Testis (tissue), 3 donors: ENCODE measurements around the gene HOXD12. TPM values are rescaled to one million over a fixed set of nuclear protein-coding genes. Genes with fewer than 3 reads are reported as not detected.

Experiments
- DNase-seq: peaks from one replicate; pipeline ENCODE4 v3.0.0-alpha.2; 2019
- H3K27ac ChIP-seq, 2 donors: fragments of 200-600 bp; sonication (generic); one replicate each; pipeline ENCODE4 v1.5.1; 2019
- H3K27me3 ChIP-seq: fragments of 200-600 bp; sonication (generic); one replicate; pipeline ENCODE4 v1.5.1; 2019
- H3K36me3 ChIP-seq: fragments of 200-600 bp; sonication (generic); one replicate; pipeline ENCODE4 v1.5.1; 2017; ENCODE audit warnings: low read depth; ENCODE audit errors: missing control alignments
- H3K4me1 ChIP-seq: fragments of 200-600 bp; sonication (generic); one replicate; pipeline ENCODE4 v1.5.1; 2019
- H3K4me3 ChIP-seq, 2 donors: fragments of 200-600 bp; sonication (generic); one replicate each; pipeline ENCODE4 v1.5.1; 2017 to 2019
- H3K9me3 ChIP-seq: fragments of 200-600 bp; sonication (generic); one replicate; pipeline ENCODE4 v1.5.1; 2017
- POLR2A ChIP-seq: fragments of 450-650 bp; IDR thresholded peaks from one replicate; pipeline ENCODE4 v1.6.1; 2017; ENCODE audit warnings: antibody characterized with exemption, mild to moderate bottlenecking, moderate library complexity
- WGBS, 2 donors: methylation state at CpG; one replicate each; pipeline ENCODE4 v1.1.5; 2018; 5-methylcytosine and 5-hydroxymethylcytosine counted together
- intact Hi-C: fragments of 100-400 bp; cut with DNase I; formaldehyde crosslinking; loops from one replicate; pipeline ENCODE4 v1.15.1; 2023; ENCODE audit warnings: low total_unique reads
- polyA plus RNA-seq: library from polyadenylated mRNA; stranded (reverse); fragments of 350-450 nt; fragmentation: Illumina TruSeq; extraction: RNeasy Lipid Tissue Mini Kit (QIAGEN cat#74804); gene quantifications from one replicate; pipeline ENCODE4 v1.2.3, GENCODE V29; 2014; ENCODE audit warnings: low read depth, low replicate concordance; ENCODE audit not compliant: insufficient read depth
- total RNA-seq, 2 donors: library from RNA; depleted of rRNA; stranded (reverse); fragments of >200 nt; gene quantifications; one replicate each; pipeline ENCODE4 v1.2.3, GENCODE V29; 2016
- TF ChIP-seq, protein P1 (sequence below), 3 experiments: fragments of 450-650 bp in 2 of 3; fragments of 200-600 bp in 1 of 3; sonication (generic) in 1 of 3; IDR thresholded peaks; one replicate each; pipeline ENCODE4 v1.5.1; 2016 to 2019; ENCODE audit warnings: antibody characterized with exemption in 3 of 3, mild to moderate bottlenecking in 2 of 3, moderate library complexity in 1 of 3

The HOXD12 gene
- total and polyA plus RNA-seq, 3 donors from 2014 or later: not detected

DNA sequence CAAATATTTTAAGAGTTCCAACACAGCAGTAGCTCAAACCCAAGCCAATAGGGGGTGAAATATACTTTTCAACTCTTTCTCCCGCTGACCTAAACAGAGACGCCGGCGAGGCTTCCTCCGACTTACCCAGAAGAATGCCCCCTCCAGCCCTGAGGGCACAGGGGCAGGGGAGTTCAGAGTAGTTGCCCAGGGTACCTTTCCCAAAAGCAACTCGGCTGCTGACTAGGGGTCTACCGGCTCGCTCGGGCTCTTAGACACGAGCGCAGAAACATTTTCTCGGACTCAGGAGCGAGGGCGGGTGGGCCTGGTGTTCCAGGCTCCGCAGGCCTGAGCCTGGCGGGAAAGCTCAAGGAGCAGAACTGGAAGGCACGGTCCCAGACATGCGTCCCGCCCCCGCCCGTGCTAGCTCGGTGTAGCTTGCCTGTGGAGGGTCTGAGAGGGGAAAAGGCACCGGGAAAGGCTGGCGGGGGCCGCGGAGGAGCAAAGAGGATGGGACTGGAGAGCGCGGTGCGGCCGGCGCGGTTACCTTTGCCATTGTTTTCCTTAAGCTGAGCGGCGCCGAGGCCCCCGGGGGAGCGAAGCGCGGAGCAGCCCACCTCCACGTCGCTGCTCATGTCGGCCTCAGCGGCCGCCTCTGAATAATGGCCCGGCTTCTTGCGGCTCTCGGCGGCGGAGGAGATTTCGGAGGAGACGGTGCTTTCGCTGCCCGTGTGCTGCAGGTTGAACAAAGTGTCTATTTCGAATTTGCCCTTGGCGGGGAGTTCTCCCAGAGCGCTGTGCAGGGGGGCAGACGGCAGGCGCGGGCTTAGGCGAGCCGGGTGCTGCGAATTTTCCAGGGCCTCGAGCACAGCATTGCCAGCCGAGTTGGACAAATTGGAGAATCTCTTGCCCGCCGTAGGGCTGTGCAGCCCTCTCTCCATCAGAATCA is 16.5 kb upstream of the HOXD12 start:
- DNase-seq: no peak
- Histone ChIP-seq H3K4me3 (peak overlapping the region in 1 of 2 donors; percentile 44), H3K27ac (no peak overlapping the region), H3K36me3 (no peaks in the 10 kb centered on the region), H3K27me3 (no peaks in the 10 kb centered on the region), H3K4me1 (peaks cover 6% of the 10 kb centered on the region), H3K9me3 (no peaks in the 10 kb centered on the region)
- TF ChIP-seq POLR2A: no peak
- TF ChIP-seq, protein P1, sequence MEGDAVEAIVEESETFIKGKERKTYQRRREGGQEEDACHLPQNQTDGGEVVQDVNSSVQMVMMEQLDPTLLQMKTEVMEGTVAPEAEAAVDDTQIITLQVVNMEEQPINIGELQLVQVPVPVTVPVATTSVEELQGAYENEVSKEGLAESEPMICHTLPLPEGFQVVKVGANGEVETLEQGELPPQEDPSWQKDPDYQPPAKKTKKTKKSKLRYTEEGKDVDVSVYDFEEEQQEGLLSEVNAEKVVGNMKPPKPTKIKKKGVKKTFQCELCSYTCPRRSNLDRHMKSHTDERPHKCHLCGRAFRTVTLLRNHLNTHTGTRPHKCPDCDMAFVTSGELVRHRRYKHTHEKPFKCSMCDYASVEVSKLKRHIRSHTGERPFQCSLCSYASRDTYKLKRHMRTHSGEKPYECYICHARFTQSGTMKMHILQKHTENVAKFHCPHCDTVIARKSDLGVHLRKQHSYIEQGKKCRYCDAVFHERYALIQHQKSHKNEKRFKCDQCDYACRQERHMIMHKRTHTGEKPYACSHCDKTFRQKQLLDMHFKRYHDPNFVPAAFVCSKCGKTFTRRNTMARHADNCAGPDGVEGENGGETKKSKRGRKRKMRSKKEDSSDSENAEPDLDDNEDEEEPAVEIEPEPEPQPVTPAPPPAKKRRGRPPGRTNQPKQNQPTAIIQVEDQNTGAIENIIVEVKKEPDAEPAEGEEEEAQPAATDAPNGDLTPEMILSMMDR (IDR thresholded peaks at IDR 0.05): no peak
- intact Hi-C loops: loop anchor here (10.0 kb wide), 1 partner anchor 398 kb away; no protein-coding TSS in a partner anchor
- WGBS, 2 donors: 8 to 10% methylated on average over 34 to 66 of the region's 66 CpGs

DNA sequence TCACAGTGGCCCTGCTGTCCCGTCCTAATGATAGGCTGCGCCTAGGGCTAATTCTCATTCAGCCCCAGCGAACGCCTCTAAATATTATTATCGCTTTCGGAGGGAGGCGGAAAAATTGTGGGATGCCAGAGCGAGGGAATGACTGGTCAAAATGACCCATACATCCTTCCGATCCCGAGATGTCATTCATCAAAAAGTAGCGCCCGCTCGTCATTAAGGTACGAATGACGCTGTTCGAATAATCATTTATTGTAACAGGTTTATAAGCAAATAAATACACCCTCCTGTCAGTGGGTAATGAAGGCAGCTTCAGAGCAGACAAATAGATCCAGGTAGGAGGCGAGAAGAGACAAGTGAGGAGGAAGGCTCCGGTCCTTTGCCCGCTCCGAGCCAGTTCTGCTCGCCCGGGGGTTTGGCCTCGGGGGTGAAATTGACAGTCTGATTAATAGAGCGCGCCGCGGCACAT is 15.8 kb upstream of the HOXD12 start, which contains the start of gene EVX2:
EVX2 (minus strand) TSS at position 167 of the 466 bp plus-strand sequence. CDS start 186 bp downstream, outside the sequence.
- H3K4me1 ChIP-seq: peaks cover 11% of the 10 kb centered on the region
- no peaks in the 10 kb centered on the region for H3K27me3 ChIP-seq
- no peaks in the 10 kb centered on the region for H3K9me3 ChIP-seq
- H3K27ac ChIP-seq: no peak within 1 kb of the TSS
- H3K36me3 ChIP-seq: no peaks in the 10 kb centered on the region
- DNase-seq: no peak
- intact Hi-C loops: loop anchor here (10.0 kb wide), 1 partner anchor 399 kb away; no protein-coding TSS in a partner anchor
- TF ChIP-seq POLR2A: no peak
- TF ChIP-seq, protein P1 (IDR thresholded peaks at IDR 0.05): no peak
- H3K4me3 ChIP-seq: peak within 1 kb of the TSS in 1 of 2 donors; percentile 44
- WGBS, 2 donors: 14 to 16% methylated on average over 27 of the region's 27 CpGs

DNA sequence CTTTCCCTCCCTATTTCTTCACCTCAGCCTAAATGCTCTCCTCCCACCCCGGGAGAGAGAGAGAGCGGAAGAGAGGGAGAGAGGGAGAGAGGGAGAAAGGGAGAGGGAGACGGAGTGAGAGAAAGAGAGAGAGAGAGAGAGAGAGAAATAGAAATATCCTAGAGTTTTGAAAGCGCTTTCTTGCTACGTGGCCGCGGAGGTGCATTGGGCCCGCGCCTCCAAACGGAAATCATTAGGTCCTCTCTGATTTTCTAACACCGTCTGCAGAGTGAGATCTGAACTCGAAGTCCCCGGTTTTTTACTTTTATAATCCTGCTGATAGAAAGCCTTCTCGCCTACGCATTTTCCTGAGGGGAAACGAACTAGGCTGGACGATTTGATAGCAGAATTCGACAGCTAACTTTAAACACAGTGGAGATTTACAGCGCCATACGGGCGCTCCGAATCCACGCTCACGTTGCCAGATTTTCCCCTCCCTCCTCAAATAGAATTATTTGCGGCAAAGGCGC is 14.9 kb upstream of the HOXD12 start:
- no peaks in the 10 kb centered on the region for H3K36me3 ChIP-seq
- H3K4me1 ChIP-seq: peaks cover 11% of the 10 kb centered on the region
- TF ChIP-seq POLR2A: no peak
- TF ChIP-seq, protein P1 (IDR thresholded peaks at IDR 0.05): no peak
- H3K27me3 ChIP-seq: no peaks in the 10 kb centered on the region
- intact Hi-C loops: loop anchor here (10.0 kb wide), 1 partner anchor 400 kb away; no protein-coding TSS in a partner anchor
- no peak overlapping the region for H3K27ac ChIP-seq
- WGBS, 2 donors: 10 to 13% methylated on average over 26 of the region's 26 CpGs
- no peaks in the 10 kb centered on the region for H3K9me3 ChIP-seq
- DNase-seq: no peak
- H3K4me3 ChIP-seq: no peak overlapping the region

DNA sequence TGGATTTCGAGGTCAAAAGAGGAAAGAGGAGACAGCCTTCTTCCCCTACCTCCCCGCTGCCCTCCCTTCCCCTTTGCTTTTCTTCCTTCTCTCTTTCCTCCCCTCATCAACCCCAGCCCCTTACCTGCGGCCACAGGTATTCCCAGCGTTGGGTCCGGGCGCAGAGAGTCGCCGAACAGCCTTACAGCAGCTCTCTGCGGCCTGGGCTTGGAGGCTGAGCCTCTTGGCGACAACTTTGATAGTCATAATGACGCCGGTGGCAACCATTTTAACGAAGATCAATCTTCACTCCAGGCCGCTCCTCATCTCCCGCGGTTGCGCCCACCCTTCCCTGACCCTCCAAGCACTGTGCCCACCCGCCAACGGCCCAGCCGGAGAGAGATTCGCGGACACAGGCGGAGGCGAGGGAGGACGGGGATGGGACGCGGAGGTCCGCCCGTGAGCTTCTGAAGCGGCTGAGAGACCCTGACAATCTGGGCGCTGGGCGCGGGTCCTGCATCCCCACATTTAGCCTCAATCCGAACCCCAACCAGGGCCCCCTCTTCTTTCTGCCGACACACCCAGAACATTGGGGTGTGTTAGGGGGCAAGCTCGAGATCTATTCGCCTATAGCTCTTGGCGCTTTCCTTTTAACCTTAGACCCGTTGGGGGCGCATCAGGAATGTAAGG is 14.3 kb upstream of the HOXD12 start:
- Histone ChIP-seq H3K9me3 (no peaks in the 10 kb centered on the region), H3K27ac (no peak overlapping the region), H3K4me1 (peaks cover 11% of the 10 kb centered on the region), H3K4me3 (no peak overlapping the region), H3K36me3 (no peaks in the 10 kb centered on the region), H3K27me3 (no peaks in the 10 kb centered on the region)
- 8 to 10% methylated on average over 40 of the region's 40 CpGs for WGBS, 2 donors
- TF ChIP-seq POLR2A: no peak
- TF ChIP-seq, protein P1 (IDR thresholded peaks at IDR 0.05): no peak
- DNase-seq: no peak
- intact Hi-C loops: loop anchor here (10.0 kb wide), 1 partner anchor 400 kb away; no protein-coding TSS in a partner anchor
